IMR-90 (cell line): ENCODE results near the gene ST6GALNAC3. TPM values are rescaled to one million over a fixed set of nuclear protein-coding genes. Genes with fewer than 3 reads are reported as not detected.

Experiments used
- ATAC-seq: fragments of 200-7000 bp; cut with Tn5 transposase; 2 replicates; pipeline ENCODE4 v1.9.1; 2020; ENCODE audit warnings: low read depth, mild to moderate bottlenecking, moderate library complexity
- BruUV-seq: library from RNA; stranded (reverse); fragments of 400-500 nt; replicated peaks from 2 replicates; lab custom pipeline; 2021; lab: Mats Ljungman, UMichigan
- CTCF ChIA-PET: fragments of 300-600 bp; formaldehyde crosslinking; extraction: SDS; loops from one replicate; lab custom pipeline; 2021; ENCODE audit warnings: antibody characterized with exemption; lab: Yijun Ruan, JAX
- POLR2A ChIA-PET: fragments of 300-600 bp; sonication (Branson Sonifier 250); formaldehyde crosslinking; loops from one replicate; lab custom pipeline; 2022; ENCODE audit warnings: antibody characterized with exemption; ENCODE audit not compliant: unreplicated experiment; lab: Charles Lee
- DNase-seq: peaks from one replicate; pipeline ENCODE4 v3.0.0; 2013
- H2AFZ ChIP-seq: replicated peaks from 2 replicates; pipeline ENCODE3; 2013; ENCODE audit warnings: low read length, mild to moderate bottlenecking; ENCODE audit not compliant: poor library complexity
- H2AK5ac ChIP-seq: 2 replicates; pipeline ENCODE4 v1.6.1; 2013; ENCODE audit warnings: low read depth, low read length, inconsistent platforms
- H2AK9ac ChIP-seq: replicated peaks from 2 replicates; pipeline ENCODE3; 2013; ENCODE audit warnings: mild to moderate bottlenecking, low read depth, low read length, moderate library complexity; ENCODE audit not compliant: poor library complexity
- H2BK120ac ChIP-seq: 2 replicates; pipeline ENCODE4 v1.6.1; 2013; ENCODE audit warnings: low read depth, low read length, inconsistent platforms
- H2BK15ac ChIP-seq: 3 replicates; pipeline ENCODE4 v1.6.1; 2013; ENCODE audit warnings: low read depth, low read length, inconsistent platforms
- H2BK20ac ChIP-seq: 2 replicates; pipeline ENCODE4 v1.6.1; 2013; ENCODE audit warnings: low read depth, mild to moderate bottlenecking, inconsistent platforms, low read length, moderate library complexity
- H2BK5ac ChIP-seq: 2 replicates; pipeline ENCODE4 v1.6.1; 2013; ENCODE audit warnings: mild to moderate bottlenecking, low read depth, low read length, inconsistent platforms; ENCODE audit not compliant: poor library complexity, severe bottlenecking
- H3K14ac ChIP-seq: replicated peaks from 2 replicates; pipeline ENCODE4 v1.6.1; 2013; ENCODE audit warnings: low read depth, low read length, inconsistent platforms
- H3K18ac ChIP-seq: 2 replicates; pipeline ENCODE4 v1.6.1; 2013; ENCODE audit warnings: low read depth, low read length, control low read depth
- H3K23ac ChIP-seq: 2 replicates; pipeline ENCODE4 v1.6.1; 2013; ENCODE audit warnings: low read depth, low read length, inconsistent platforms
- H3K27ac ChIP-seq: 2 replicates; pipeline ENCODE4 v1.5.1; 2013; ENCODE audit warnings: mild to moderate bottlenecking, control low read depth, low read length; ENCODE audit not compliant: insufficient read depth
- H3K27me3 ChIP-seq: 2 replicates; pipeline ENCODE4 v1.6.1; 2013; ENCODE audit warnings: low read length; ENCODE audit not compliant: control insufficient read depth, insufficient read depth
- H3K36me3 ChIP-seq: 2 replicates; pipeline ENCODE4 v1.6.1; 2013; ENCODE audit warnings: low read length, mixed read lengths; ENCODE audit not compliant: control insufficient read depth, insufficient read depth
- H3K4ac ChIP-seq: 2 replicates; pipeline ENCODE4 v1.6.1; 2013; ENCODE audit warnings: low read depth, low read length, inconsistent platforms
- H3K4me1 ChIP-seq: 2 replicates; pipeline ENCODE4 v1.6.1; 2013; ENCODE audit warnings: low read length, mixed read lengths; ENCODE audit not compliant: control insufficient read depth, insufficient read depth
- H3K4me2 ChIP-seq: 2 replicates; pipeline ENCODE4 v1.6.1; 2013; ENCODE audit warnings: low read depth, mild to moderate bottlenecking, control low read depth, low read length, moderate library complexity
- H3K4me3 ChIP-seq: 2 replicates; pipeline ENCODE4 v1.5.1; 2013; ENCODE audit warnings: low read depth, mild to moderate bottlenecking, control low read depth, low read length, moderate library complexity; ENCODE audit not compliant: insufficient read depth
- H3K56ac ChIP-seq: 2 replicates; pipeline ENCODE4 v1.6.1; 2013; ENCODE audit warnings: low read length, inconsistent platforms; ENCODE audit not compliant: insufficient read depth; ENCODE audit errors: extremely low read depth
- H3K79me1 ChIP-seq, 2 experiments: 2 replicates each; pipeline ENCODE4 v1.6.1; 2013; ENCODE audit warnings: low read length in 2 of 2, inconsistent platforms in 1 of 2, low read depth in 1 of 2
- H3K9ac ChIP-seq: 2 replicates; pipeline ENCODE4 v1.6.1; 2013; ENCODE audit warnings: low read depth, low read length, control low read depth
- H3K9me1 ChIP-seq: 2 replicates; pipeline ENCODE4 v1.6.1; 2013; ENCODE audit warnings: low read length, inconsistent platforms; ENCODE audit not compliant: insufficient read depth
- H3K9me3 ChIP-seq: 2 replicates; pipeline ENCODE4 v1.6.1; 2013; ENCODE audit warnings: low read length; ENCODE audit not compliant: control insufficient read depth, insufficient read depth
- H4K20me1 ChIP-seq: 2 replicates; pipeline ENCODE4 v1.6.1; 2013; ENCODE audit warnings: low read length, inconsistent platforms; ENCODE audit not compliant: insufficient read depth
- H4K5ac ChIP-seq: 2 replicates; pipeline ENCODE4 v1.6.1; 2013; ENCODE audit warnings: mild to moderate bottlenecking, low read depth, low read length, control low read depth
- H4K8ac ChIP-seq, 2 experiments: 2 replicates each; pipeline ENCODE4 v1.6.1; 2013; ENCODE audit warnings: low read depth in 2 of 2, low read length in 2 of 2, control low read depth in 1 of 2, inconsistent platforms in 1 of 2
- H4K91ac ChIP-seq: 2 replicates; pipeline ENCODE4 v1.6.1; 2013; ENCODE audit warnings: low read depth, low read length, inconsistent platforms; ENCODE audit not compliant: insufficient read depth
- BHLHE40 ChIP-seq: fragments of 150-350 bp; IDR thresholded peaks from 2 replicates; pipeline ENCODE4 v1.6.1; 2016; ENCODE audit warnings: mild to moderate bottlenecking, low read depth, low read length
- CHD1 ChIP-seq: IDR thresholded peaks from 2 replicates; pipeline ENCODE4 v1.6.1; 2012; ENCODE audit warnings: low read depth, low read length, improper control_type of control experiment
- FOS ChIP-seq: fragments of 150-350 bp; IDR thresholded peaks from 2 replicates; pipeline ENCODE4 v1.6.1; 2016; ENCODE audit warnings: low read depth, low read length
- MAFK ChIP-seq: IDR thresholded peaks from 2 replicates; pipeline ENCODE4 v1.6.1; 2012; ENCODE audit warnings: low read depth, low read length, improper control_type of control experiment
- MAZ ChIP-seq: IDR thresholded peaks from 2 replicates; pipeline ENCODE4 v1.6.1; 2012; ENCODE audit warnings: low read depth, mild to moderate bottlenecking, low read length, improper control_type of control experiment, moderate library complexity, borderline replicate concordance
- MXI1 ChIP-seq: IDR thresholded peaks from 2 replicates; pipeline ENCODE4 v1.6.1; 2012; ENCODE audit warnings: low read depth, mild to moderate bottlenecking, low read length, moderate library complexity, borderline replicate concordance
- RFX5 ChIP-seq: IDR thresholded peaks from 2 replicates; pipeline ENCODE4 v1.8.0; 2012; ENCODE audit warnings: low read depth, mild to moderate bottlenecking, low read length, moderate library complexity
- SMC3 ChIP-seq: fragments of 150-350 bp; IDR thresholded peaks from 2 replicates; pipeline ENCODE4 v1.6.1; 2016; ENCODE audit warnings: low read depth, mild to moderate bottlenecking, antibody characterized with exemption, low read length, moderate library complexity
- WGBS, 2 experiments: methylation state at CpG; one replicate each; pipeline versions ENCODE4 v1.1.5 to v1.1.7; 2013; ENCODE audit warnings: missing lambda C conversion rate in 2 of 2; ENCODE audit not compliant: insufficient read length in 1 of 2; ENCODE audit errors: extremely low coverage in 2 of 2; 5-methylcytosine and 5-hydroxymethylcytosine counted together
- dilution Hi-C: fragments of 300-500 bp; cut with HindIII; formaldehyde crosslinking; loops from one replicate; pipeline ENCODE4 v1.14.3; 2018; ENCODE audit warnings: low sequenced_read_pairs; ENCODE audit not compliant: unreplicated experiment
- in situ Hi-C: fragments of 300-500 bp; cut with MboI; formaldehyde crosslinking; loops from 3 replicates; pipeline ENCODE4 v1.14.3; 2019; ENCODE audit warnings: low sequenced_read_pairs, inconsistent platforms, mixed read lengths
- intact Hi-C: fragments of 100-400 bp; cut with micrococcal nuclease; formaldehyde crosslinking; loops from 2 replicates; pipeline ENCODE4 v1.10.0; 2022
- polyA plus RNA-seq, 3 experiments: library from polyadenylated mRNA; depleted of rRNA; stranded (reverse); fragments of >200 nt; gene quantifications; 2 replicates each; pipeline ENCODE4 v1.2.3, GENCODE V29; 2012; ENCODE audit warnings: low replicate concordance in 1 of 3
- total RNA-seq: library from RNA; depleted of rRNA; stranded (reverse); fragments of >200 nt; gene quantifications from 2 replicates; pipeline ENCODE4 v1.2.3, GENCODE V29; 2012
- TF ChIP-seq, protein P1 (sequence below): fragments of 150-350 bp; IDR thresholded peaks from 2 replicates; pipeline ENCODE4 v1.6.1; 2017; ENCODE audit warnings: mild to moderate bottlenecking, antibody characterized with exemption, low read length, low read depth

The ST6GALNAC3 gene
- total and polyA plus RNA-seq, 2 of the 4 experiments (the other 2 are of a cell fraction), result 0.65 to 1.3 TPM

- Histone ChIP-seq H4K8ac (no peak overlapping the region), H3K4me1 (no peaks in the 10 kb centered on the region), H3K4ac (no peak overlapping the region), H3K9me1 (no peaks in the 10 kb centered on the region), H3K18ac (no peak overlapping the region), H2BK5ac (no peak overlapping the region), H2AFZ (no peak overlapping the region), H3K27ac (no peak overlapping the region), H4K20me1 (no peaks in the 10 kb centered on the region), H3K79me1 (no peaks in the 10 kb centered on the region), H3K56ac (no peak overlapping the region), H2BK20ac (no peak overlapping the region), H2AK5ac (no peak overlapping the region), H3K9me3 (no peaks in the 10 kb centered on the region), H3K23ac (no peak overlapping the region), H3K14ac (no peak overlapping the region), H3K9ac (no peak overlapping the region), H4K5ac (no peak overlapping the region), H4K91ac (no peak overlapping the region), H3K27me3 (no peaks in the 10 kb centered on the region), H2AK9ac (no peak overlapping the region), H2BK15ac (no peak overlapping the region), H3K4me2 (no peak overlapping the region), H3K4me3 (no peak overlapping the region), H2BK120ac (no peak overlapping the region), H3K36me3 (no peaks in the 10 kb centered on the region)
- WGBS, 2 experiments, result no CpG with 5 or more reads among the region's 1 CpG
- dilution Hi-C loops (no loop called here), in situ Hi-C loops (no loop called here), intact Hi-C loops (no loop called here)
- ATAC-seq (no peak), DNase-seq (no peak)
- ChIA-PET CTCF (no interaction called here), POLR2A (no interaction called here)
- TF ChIP-seq, protein P1, sequence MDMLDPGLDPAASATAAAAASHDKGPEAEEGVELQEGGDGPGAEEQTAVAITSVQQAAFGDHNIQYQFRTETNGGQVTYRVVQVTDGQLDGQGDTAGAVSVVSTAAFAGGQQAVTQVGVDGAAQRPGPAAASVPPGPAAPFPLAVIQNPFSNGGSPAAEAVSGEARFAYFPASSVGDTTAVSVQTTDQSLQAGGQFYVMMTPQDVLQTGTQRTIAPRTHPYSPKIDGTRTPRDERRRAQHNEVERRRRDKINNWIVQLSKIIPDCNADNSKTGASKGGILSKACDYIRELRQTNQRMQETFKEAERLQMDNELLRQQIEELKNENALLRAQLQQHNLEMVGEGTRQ, result no peak
- TF ChIP-seq BHLHE40, result no peak
- no peak for TF ChIP-seq FOS
- no peak for TF ChIP-seq MAFK
- TF ChIP-seq MXI1, result no peak
- no peak for TF ChIP-seq CHD1
- no peak for TF ChIP-seq RFX5
- no peak for TF ChIP-seq MAZ
- no peak for TF ChIP-seq SMC3
- BruUV-seq, result no TSS peak
Observed at GRCh38 chr1:76106719-76107235, 32.2 kb downstream of the ST6GALNAC3 start.
